HT-29 (cell line): Measurements from ENCODE around the gene JAG1. TPM values are rescaled to one million over a fixed set of nuclear protein-coding genes. Genes with fewer than 3 reads are reported as not detected.

ENCODE experiments used
- DNase-seq: peaks from one replicate; pipeline ENCODE4 v3.0.0-alpha.2; 2015; ENCODE audit warnings: low spot score
- total RNA-seq: library from RNA; depleted of rRNA; stranded (reverse); fragments of >200 nt; shearing (Covaris generic); gene quantifications from 2 replicates; pipeline ENCODE4 v1.2.3, GENCODE V29; 2014

Gene JAG1
- total RNA-seq, 1 experiment from 2014 or later: 15.5 TPM

DNA sequence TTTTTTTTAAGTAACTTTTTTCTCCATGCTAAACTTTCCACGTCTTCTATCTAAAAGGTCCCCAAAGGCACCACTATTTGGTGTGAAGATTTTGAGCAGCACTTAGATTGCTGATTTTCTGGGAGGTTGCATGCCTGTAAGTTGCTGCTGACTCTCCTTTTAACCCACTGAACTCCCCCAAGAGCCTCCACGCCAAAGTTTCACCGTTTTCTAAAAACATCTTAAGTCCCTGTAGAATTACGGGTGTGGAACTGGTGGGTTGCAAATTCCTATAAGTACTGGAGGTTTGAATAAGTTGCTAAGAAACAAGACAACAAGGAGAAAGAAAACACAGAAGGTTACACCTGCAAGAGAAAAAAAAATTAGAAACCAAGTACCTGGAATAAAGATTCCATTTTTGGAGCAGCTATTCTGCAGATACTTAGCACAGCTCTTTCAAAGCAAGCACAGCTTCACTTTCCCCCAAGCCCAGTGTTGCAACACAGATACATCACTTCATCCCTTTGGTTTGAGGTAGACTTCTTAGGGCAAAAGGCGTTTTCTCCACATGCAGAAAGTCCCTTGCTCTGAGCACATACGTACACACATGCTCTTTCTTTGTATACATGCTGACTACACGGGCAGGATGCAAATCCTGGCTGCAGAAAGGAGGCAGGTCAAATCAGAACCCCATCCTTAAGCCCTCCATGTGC, 5.0 kb downstream of the JAG1 start:
- DNase-seq: no peak

DNA sequence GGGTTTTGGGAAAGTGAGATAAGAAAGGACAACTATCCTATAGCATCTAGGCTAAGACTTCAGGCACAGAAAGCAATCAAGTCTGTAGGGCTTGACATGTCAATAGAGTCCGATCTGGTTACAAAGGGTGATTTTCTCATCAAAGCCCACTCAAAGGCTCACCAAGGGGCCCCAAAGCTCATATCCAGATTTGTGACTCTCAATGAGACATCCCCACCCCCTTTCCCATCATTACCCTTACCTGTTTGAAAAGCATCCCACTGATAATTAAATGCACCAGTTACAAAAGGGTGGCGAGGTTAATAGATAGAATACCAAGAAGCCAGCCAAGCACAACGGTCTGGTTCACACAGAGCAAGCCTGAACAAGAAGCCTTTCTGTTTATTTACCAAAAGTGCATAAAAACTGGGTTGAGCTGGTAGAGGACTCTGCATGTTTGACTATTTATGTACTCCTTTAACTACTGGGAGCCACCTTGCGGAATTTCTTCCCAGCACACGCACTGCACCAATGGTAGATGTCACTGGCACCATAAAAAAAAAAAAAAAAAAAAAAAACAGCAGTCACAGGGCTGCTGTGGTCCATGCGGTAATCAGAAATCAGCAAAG, 6.1 kb downstream of the JAG1 start:
- DNase-seq: no peak

DNA sequence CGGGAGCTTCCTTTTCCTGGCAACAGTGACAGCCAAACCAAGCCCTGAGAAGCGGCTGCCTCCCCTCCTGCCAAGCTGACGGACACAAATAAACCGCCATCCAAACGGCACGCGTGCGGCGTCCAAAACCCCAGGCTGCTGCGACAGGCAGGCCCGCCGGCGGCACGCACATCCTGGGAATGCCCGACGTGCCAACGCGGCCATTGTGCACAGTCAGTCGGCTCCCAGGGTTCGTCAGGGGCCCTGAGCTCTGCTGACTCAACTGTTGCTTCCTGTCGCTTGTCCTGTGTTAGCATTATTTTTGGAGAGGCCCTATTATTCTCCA, 6.8 kb downstream of the JAG1 start:
- no peak for DNase-seq

GRCh38 chr20:10666221-10667076, 7.3 kb downstream of the JAG1 start:
- no peak for DNase-seq

DNA sequence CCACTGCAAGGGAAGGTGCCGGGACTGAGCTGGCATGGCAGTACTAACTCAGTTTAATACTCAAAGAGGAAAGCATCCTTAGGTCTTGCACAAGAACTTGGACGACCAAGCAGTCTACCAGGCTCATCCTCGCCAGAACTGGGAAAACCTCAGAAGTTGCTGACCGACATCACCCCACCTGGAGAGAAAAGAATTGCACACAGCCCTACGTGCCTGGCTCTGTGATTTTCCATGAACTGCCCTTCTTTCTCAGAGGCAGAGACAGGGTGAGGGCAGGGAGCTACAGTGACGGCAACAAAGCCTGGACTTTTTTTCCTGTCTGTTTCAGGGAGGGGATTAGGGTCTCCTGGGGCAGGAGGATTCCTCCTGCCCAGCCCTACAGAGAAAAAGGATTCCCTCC, 8.0 kb downstream of the JAG1 start:
- DNase-seq: no peak

GRCh38 chr20:10665027-10665561, 8.7 kb downstream of the JAG1 start:
- DNase-seq: no peak

- DNase-seq: no peak
These were observed 10.0 kb downstream of the JAG1 start for GRCh38 chr20:10663756-10664155.

DNA sequence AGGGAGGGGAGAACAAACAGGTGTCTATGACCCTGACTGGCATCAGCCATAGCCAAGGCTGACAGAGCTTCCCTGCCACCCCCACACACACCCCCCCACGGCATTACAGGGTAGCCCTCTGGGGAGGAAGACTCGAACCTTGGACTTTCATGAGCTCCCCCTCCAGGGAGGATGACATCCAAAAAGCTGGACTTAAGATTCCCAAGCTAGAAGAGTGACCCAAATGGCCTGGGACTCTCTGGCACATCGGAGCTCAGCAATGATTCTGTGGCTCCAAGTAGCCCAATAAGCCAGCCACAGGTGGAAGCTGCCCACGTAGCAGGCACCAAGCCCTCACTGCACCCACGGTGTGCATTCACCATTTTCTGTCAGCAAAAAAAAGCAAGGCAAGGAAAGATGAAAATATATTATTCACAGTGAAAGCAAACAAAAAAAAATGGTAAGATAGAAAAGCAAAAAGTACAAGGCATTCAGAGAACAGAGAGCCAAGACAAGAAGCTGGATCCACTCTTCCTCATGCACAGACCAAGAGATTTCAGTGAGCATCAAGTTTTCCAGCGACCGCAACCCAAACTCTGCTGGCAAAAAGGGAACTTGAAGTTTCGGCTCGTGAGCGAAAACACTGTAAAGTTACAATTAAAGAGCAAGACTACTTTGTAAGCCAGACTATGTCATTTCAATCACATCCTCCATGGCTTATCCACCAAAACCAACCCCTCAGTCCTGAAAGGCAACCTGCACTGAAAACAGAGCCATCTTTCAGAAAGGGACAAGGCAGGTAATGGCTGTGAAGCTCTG, 10.9 kb downstream of the JAG1 start:
- DNase-seq: no peak

GRCh38 chr20:10662151-10662550, 11.6 kb downstream of the JAG1 start:
- no peak for DNase-seq

GRCh38 chr20:10661261-10661660, 12.5 kb downstream of the JAG1 start:
- DNase-seq: no peak

DNA sequence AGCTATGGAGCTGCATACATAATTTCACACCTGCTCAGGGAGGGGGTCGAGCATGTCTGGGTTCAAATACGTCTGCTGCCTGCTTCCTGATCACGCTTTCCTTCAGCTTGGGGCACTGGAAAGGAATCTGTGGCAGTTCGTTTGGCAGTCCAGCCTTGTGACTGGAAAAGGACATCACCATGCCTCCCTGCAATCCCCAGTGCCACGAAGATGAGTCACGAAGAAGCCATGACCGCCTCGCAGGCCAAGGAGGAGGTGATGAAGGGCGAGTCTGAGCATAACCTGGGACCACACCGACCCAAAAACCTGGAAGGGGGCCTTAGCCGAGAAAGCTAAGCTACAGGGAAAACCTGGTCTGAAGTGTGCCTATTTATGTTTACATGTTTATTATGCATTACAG, 13.1 kb downstream of the JAG1 start:
- DNase-seq: no peak

DNA sequence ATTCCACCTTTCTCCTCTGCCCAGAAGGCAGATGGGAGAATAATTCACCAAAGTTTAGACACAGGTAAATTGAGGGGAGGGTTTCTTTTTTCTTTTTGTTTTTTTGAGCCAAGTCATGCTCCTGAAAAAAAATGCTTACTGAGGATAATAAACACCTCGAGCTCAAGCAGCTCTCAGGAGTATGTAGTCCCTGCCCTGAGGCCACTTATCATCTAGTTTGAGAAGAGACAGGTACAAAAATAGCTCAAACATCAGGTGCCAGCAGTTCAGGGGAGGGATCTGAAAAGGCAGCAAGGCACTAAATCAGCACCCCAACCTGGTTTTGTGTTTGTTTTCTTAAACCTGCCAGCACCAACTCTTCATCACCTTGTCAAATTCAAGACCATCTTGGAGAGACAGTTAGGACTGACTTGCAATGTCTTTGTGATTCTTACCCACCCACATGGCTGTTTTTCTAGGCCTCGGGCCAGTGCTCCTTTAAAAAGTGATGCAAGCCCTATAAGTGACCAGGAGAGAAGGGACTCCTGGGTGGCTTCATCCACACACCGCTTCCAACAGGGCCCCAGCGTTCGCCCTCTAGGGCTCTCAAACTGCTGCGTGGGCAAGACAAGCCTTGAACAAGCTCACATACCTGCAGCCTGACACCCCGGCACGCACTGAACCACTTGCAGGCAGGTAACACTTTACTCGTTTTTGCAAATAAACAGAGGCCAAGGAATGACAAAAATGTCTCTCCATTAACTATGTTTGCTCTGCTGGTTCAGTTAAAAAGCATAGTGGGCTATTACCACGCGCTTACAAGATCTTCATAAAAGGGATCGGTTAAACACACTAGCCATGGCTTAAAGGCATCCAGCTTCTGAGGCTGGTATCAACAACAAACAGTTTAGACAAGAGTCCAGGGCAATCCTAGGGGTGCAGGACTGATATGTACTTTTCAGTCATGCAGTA, 13.9 kb downstream of the JAG1 start:
- no peak for DNase-seq

GRCh38 chr20:10658876-10659632, 14.7 kb downstream of the JAG1 start:
- no peak for DNase-seq

DNA sequence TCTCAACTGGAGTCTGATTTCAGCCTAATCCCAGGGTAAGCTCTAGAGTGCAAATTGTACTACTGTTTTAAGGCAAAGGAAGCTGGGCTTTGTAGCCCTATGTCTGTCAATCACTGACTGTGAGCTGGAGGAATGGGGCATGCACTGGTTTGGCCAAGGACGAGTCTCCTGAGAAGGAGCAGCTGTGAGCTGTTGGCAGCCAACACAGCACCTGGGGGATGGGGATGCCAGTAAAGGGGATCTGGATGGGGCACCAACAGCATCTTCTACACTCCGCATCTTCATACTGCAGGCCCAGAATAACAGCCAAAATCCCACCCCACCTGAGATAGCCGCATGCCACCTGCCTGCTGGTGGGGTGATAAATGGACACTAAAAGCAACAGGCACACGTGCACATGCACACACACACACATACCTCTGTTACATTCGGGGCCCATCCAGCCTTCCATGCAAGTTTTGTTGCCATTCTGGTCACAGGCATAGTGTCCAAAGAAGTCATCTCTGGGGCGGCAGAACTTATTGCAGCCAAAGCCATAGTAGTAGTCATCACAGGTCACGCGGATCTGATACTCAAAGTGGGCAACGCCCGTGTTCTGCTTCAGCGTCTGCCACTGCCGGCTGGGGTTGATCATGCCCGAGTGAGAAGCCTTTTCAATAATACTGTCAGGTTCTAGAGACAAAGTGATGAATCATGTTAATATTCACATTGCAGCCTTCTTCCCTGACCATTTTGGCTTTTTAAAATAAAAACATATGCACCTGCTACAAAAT, 15.6 kb downstream of the JAG1 start:
- no peak for DNase-seq

- DNase-seq: no peak
These were observed 16.3 kb downstream of the JAG1 start for GRCh38 chr20:10657453-10657852.

- no peak for DNase-seq
These were observed 17.8 kb downstream of the JAG1 start for GRCh38 chr20:10655720-10656669.

DNA sequence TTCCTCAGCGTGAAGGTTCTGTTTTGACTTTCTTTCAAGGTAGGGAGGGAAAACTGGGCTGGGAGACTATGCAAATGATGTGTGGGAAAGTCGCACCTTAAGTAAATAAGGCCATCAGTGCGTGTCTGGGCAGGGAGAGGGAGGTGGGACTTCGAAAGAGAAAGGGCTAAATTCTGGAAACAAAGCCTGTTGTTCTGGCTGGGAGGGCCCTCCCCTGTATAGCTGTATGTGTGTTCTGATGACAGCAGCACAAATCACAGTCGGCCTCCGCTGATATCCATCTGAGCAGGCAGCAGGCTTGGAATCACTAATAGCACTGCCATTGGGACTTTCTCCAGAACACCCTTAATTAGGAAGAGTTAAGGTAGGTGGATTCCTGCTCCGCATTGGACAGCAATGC, 19.2 kb downstream of the JAG1 start:
- DNase-seq: peak; percentile 81

- no peak for DNase-seq
These were observed 19.6 kb downstream of the JAG1 start for GRCh38 chr20:10654250-10654610.
